D721Med (cell line): ENCODE data around the gene CALML4.
"Not testable (repeated sequence)": the region's sequence is repeated elsewhere in the genome, so short reads cannot be mapped to it uniquely, and the experiment has no call there.

Experiments used
- DNase-seq: peaks from one replicate; pipeline ENCODE4 v3.0.0; 2011; ENCODE audit warnings: low spot score; ENCODE audit not compliant: insufficient read length
- FAIRE-seq: peaks from 2 replicates; lab custom pipeline; 2011; peaks lifted over from hg19 to GRCh38; lab: Jason Lieb, UNC
- CTCF ChIP-seq: IDR thresholded peaks from 2 replicates; pipeline ENCODE4 v1.5.1; 2012; ENCODE audit warnings: mild to moderate bottlenecking, control low read depth; ENCODE audit not compliant: insufficient read depth; ENCODE audit errors: missing control alignments

Gene CALML4

GRCh38 chr15:68184616-68185480, 20.3 kb downstream of the CALML4 start:
- no peak for DNase-seq
- no peak for FAIRE-seq
- TF ChIP-seq CTCF, result no peak

GRCh38 chr15:68183616-68184315, 21.4 kb downstream of the CALML4 start:
- TF ChIP-seq CTCF, result no peak
- no peak for DNase-seq
- FAIRE-seq, result no peak

- FAIRE-seq, result no peak
- no peak for TF ChIP-seq CTCF
- no peak for DNase-seq
Observed at GRCh38 chr15:68177742-68178141, 27.4 kb downstream of the CALML4 start.

- TF ChIP-seq CTCF, result no peak
- DNase-seq (no peak), FAIRE-seq (no peak)
Observed at GRCh38 chr15:68176601-68177000, 28.5 kb downstream of the CALML4 start.

GRCh38 chr15:68175526-68175925, 29.6 kb downstream of the CALML4 start:
- TF ChIP-seq CTCF, result no peak
- FAIRE-seq (no peak), DNase-seq (no peak)

GRCh38 chr15:68173119-68173518, 32.0 kb downstream of the CALML4 start:
- FAIRE-seq (no peak), DNase-seq (no peak)
- TF ChIP-seq CTCF, result no peak

- FAIRE-seq, DNase-seq: not testable (repeated sequence)
Observed at GRCh38 chr15:68172037-68172436, 33.1 kb downstream of the CALML4 start.
